ENCODE measurements around the gene GABRA6. TPM values are rescaled to one million over a fixed set of nuclear protein-coding genes. Genes with fewer than 3 reads are reported as not detected.

GABRA6 gene
- not detected in 2 replicates for total RNA-seq

GRCh38 chr5:161685461-161685860, at the start of gene GABRA6:
Gene GABRA6, plus strand, starts transcription at chr5:161685721. Its CDS starts 269 bp downstream, at chr5:161685990.

Other genes with a start within 250 kb of the GABRA6 start
- gene GABRB2, start 139.0 kb upstream of the GABRA6 start, total RNA-seq: not detected in 2 replicates
- gene GABRA1, start 162.4 kb downstream of the GABRA6 start, total RNA-seq: not detected in 2 replicates